ENCODE data around the gene EFCAB8. TPM values are rescaled to one million over a fixed set of nuclear protein-coding genes. Genes with fewer than 3 reads are reported as not detected.

Gene EFCAB8
- total RNA-seq, 1 experiment from 2014 or later, result not detected

DNA sequence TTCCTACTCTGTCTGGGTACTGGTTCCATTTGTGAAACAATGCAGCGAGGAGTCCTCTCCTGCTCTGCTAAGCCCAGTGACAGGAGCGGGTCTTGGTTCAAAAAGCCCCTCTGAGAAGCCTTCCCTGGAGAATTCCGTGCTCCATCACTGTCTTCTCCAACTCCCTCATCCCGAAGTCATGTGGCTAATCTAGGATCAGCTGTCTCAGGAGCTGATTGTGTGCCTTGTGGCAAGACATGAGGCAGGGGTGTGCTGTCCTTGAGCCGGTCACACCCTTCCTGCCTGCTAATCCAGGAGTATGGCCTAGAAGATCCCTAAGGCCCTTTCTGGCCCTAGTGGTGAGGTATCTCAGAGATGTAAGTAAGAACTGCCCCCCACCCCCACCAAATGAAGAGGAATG lies 72.0 kb downstream of the EFCAB8 start:
- Histone ChIP-seq H4K20me1 (ENCODE audit: insufficient read depth) (no peaks in the 10 kb centered on the region), H3K4me2 (no peak overlapping the region), H3K9me3 (ENCODE audit: insufficient read depth, low read depth) (no peaks in the 10 kb centered on the region), H3K4me3 (no peak overlapping the region), H3K9me2 (ENCODE audit: insufficient read depth) (no peaks in the 10 kb centered on the region), H3K27ac (no peak overlapping the region), H2AFZ (no peak overlapping the region), H3K36me3 (ENCODE audit: low read depth) (no peaks in the 10 kb centered on the region), H3K79me2 (ENCODE audit: low read depth) (no peaks in the 10 kb centered on the region), H3K27me3 (ENCODE audit: insufficient read depth, low read depth) (peaks cover 65% of the 10 kb centered on the region), H3F3A (ENCODE audit: insufficient read depth, low read depth) (no peaks in the 10 kb centered on the region), H3K4me1 (replicated peaks; ENCODE audit: insufficient read depth) (no peaks in the 10 kb centered on the region)
- intact Hi-C loops (cut with micrococcal nuclease; ENCODE audit: unreplicated experiment), result no loop called here
- no peak for TF ChIP-seq EZH2 (IDR thresholded peaks at IDR 0.05; ENCODE audit: low read depth)
- TF ChIP-seq, protein P1, sequence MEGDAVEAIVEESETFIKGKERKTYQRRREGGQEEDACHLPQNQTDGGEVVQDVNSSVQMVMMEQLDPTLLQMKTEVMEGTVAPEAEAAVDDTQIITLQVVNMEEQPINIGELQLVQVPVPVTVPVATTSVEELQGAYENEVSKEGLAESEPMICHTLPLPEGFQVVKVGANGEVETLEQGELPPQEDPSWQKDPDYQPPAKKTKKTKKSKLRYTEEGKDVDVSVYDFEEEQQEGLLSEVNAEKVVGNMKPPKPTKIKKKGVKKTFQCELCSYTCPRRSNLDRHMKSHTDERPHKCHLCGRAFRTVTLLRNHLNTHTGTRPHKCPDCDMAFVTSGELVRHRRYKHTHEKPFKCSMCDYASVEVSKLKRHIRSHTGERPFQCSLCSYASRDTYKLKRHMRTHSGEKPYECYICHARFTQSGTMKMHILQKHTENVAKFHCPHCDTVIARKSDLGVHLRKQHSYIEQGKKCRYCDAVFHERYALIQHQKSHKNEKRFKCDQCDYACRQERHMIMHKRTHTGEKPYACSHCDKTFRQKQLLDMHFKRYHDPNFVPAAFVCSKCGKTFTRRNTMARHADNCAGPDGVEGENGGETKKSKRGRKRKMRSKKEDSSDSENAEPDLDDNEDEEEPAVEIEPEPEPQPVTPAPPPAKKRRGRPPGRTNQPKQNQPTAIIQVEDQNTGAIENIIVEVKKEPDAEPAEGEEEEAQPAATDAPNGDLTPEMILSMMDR (conservative IDR thresholded peaks at IDR 0.05), result no peak
- no TSS peak for BruUV-seq (replicated peaks)
- CTCF ChIA-PET, result no interaction called here
- POLR2A ChIA-PET (ENCODE audit: unreplicated experiment), result no interaction called here
- DNase-seq, result no peak

DNA sequence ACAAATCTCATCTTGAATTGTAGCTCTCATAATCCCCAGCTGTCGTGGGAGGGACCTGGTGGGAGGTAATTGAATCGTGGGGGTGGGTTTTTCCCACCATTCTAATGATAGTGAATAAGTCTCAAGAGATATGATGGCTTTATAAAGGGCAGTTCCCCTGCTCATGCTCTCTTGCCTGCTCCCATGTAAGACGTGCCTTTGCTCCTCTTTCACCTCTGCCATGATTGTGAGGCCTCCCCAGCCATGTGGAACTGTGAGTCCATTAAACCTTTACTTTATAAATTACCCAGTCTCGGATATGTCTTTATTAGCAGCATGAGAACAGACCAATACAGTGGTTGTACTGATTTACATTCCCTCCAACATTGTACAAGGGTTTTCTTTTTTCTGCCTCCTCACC lies 75.9 kb downstream of the EFCAB8 start:
- TF ChIP-seq EZH2 (IDR thresholded peaks at IDR 0.05; ENCODE audit: low read depth), result no peak
- TF ChIP-seq, protein P1 (conservative IDR thresholded peaks at IDR 0.05), result no peak
- DNase-seq, result no peak
- intact Hi-C loops (cut with micrococcal nuclease; ENCODE audit: unreplicated experiment), result no loop called here
- no peaks in the 10 kb centered on the region for H3K79me2 ChIP-seq (ENCODE audit: low read depth)
- H4K20me1 ChIP-seq (ENCODE audit: insufficient read depth), result no peaks in the 10 kb centered on the region
- POLR2A ChIA-PET (ENCODE audit: unreplicated experiment), result no interaction called here
- H3K9me3 ChIP-seq (ENCODE audit: insufficient read depth, low read depth), result no peaks in the 10 kb centered on the region
- H2AFZ ChIP-seq, result no peak overlapping the region
- H3K9me2 ChIP-seq (ENCODE audit: insufficient read depth), result no peaks in the 10 kb centered on the region
- H3K36me3 ChIP-seq (ENCODE audit: low read depth), result no peaks in the 10 kb centered on the region
- H3K27ac ChIP-seq, result no peak overlapping the region
- BruUV-seq (replicated peaks), result no TSS peak
- no peak overlapping the region for H3K4me2 ChIP-seq
- H3K4me3 ChIP-seq, result no peak overlapping the region
- H3K4me1 ChIP-seq (replicated peaks; ENCODE audit: insufficient read depth), result no peaks in the 10 kb centered on the region
- CTCF ChIA-PET, result no interaction called here
- no peaks in the 10 kb centered on the region for H3F3A ChIP-seq (ENCODE audit: insufficient read depth, low read depth)
- peaks cover 50% of the 10 kb centered on the region for H3K27me3 ChIP-seq (ENCODE audit: insufficient read depth, low read depth)

DNA sequence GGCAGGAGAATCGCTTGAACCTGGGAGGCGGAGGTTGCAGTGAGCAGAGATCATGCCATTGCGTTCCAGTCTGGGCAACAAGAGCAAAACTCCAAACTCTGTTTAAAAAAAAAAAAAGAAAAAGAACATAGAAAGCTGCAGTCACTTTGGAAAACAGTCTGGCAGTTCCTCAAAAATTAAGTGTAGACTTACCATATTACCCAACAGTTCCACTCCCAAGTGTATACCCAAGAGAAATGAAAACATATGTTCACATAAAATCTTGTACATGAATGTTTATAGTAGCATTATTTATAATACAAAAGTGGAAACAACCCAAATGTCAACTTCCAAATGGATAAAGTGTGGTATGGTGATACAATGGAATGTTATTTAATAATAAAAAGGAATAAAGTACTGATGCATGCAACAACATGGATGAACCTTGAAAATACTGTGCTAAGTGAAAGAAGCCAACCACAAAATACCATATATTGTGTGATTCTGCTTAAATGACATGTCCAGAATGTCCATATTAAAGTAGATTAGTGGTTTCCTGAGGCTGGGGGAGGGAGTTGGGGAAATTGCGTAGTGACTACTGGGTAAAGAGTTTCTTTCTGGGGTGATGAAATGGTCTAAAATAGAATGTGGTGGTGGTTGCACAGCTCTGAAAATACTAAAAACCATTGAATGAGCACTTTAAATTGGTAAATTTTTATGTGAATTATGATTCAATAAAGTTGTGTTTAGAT lies 82.6 kb downstream of the EFCAB8 start:
- intact Hi-C loops (cut with micrococcal nuclease; ENCODE audit: unreplicated experiment), result no loop called here
- Histone ChIP-seq H3K4me3 (no peak overlapping the region), H3K27me3 (ENCODE audit: insufficient read depth, low read depth) (peaks cover 25% of the 10 kb centered on the region; the same call in 1 of the 2 replicates), H3K9me2 (ENCODE audit: insufficient read depth) (no peaks in the 10 kb centered on the region), H3K4me1 (replicated peaks; ENCODE audit: insufficient read depth) (no peaks in the 10 kb centered on the region), H2AFZ (no peak overlapping the region), H3K9me3 (ENCODE audit: insufficient read depth, low read depth) (no peaks in the 10 kb centered on the region), H3F3A (ENCODE audit: insufficient read depth, low read depth) (no peaks in the 10 kb centered on the region), H3K79me2 (ENCODE audit: low read depth) (no peaks in the 10 kb centered on the region), H3K27ac (no peak overlapping the region), H4K20me1 (ENCODE audit: insufficient read depth) (no peaks in the 10 kb centered on the region), H3K4me2 (no peak overlapping the region), H3K36me3 (ENCODE audit: low read depth) (no peaks in the 10 kb centered on the region)
- no peak for DNase-seq
- TF ChIP-seq, protein P1 (conservative IDR thresholded peaks at IDR 0.05), result no peak
- TF ChIP-seq EZH2 (IDR thresholded peaks at IDR 0.05; ENCODE audit: low read depth), result no peak
- BruUV-seq (replicated peaks), result no TSS peak
- ChIA-PET POLR2A (ENCODE audit: unreplicated experiment) (no interaction called here), CTCF (no interaction called here)
